CD4-positive, alpha-beta T cell treated with Interferon gamma for 1 hour (primary cell): ENCODE results near the gene MAP2K5.

Experiments used
- DNase-seq: peaks from one replicate; pipeline ENCODE4 v3.0.0-alpha.2; 2020

MAP2K5 gene

DNA sequence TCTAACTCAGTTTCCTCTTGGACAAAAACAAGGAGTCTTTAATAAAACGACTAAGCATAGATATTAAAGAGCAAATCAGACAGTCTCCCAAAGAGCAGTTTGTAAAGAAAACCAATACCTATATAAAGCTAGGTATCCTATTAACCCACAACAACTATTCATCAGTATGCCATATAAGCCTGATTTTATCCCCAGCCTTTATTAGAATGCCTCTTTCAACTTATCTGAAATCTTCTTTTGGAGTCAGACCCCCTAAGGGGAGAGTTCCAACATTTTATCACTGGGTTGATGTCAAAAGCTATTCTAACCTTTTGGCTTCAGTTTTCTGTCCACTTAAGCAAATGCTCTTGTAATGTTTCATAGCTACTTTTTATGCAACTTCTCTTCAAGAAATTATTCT lies 17.8 kb downstream of the MAP2K5 start:
- DNase-seq, result no peak

DNA sequence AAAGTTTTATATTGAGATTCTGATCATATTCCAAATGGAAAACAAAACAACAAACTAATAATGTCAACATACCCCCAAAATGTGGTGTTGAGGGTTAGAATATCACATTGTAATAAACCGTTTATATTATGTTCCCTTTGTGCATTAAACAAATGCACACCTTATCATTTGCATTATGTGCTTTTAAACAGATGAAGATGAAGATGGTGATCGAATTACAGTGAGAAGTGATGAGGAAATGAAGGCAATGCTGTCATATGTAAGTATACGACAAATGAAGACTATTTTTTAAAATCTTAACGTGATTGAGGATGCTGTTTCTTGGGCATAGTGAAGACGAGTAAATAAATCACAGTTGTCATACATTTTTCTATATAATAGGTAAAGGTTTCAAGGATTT lies 20.6 kb downstream of the MAP2K5 start:
- DNase-seq, result no peak

DNA sequence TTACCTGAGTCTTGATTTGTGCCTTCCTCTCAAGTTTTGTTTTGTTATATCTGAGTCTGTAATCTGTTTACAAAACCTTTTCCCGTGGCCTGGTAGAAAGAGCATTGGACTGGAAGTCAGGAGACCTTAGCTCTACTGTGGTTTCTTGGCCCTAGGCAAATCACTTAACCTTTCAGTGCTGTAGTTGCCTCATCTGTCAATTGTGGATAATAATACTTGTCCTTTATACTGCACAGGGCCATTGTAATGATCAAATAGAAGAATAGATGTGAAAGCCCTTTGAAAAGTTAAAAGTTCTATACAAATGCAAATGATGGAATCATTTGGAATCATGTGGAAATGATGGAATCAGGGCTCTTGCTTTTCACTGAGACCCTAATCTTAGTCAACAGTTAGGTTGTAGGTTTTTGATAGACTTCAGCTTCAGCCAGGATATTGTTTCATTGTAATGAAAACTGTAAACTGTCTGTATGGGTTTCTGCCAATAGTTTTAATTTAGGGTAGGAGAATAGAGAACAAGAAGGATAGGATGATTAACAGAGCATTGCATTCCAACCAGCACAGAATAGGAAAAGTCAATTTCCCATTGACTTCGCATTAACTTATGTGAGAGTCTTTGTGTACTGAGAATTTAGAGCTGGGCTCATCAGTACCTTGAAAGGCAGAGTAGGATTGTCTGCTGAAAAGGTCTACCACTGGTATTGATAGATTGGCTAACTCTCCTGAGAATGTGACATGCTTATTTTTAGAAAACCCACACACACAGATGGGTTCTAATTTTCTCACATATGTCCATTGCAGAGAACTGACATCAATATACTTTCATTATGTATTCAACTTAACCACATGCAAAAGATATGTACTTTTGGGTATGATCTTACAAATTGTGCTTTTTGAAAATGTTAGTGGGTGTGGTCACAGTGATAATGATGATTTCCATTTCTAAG lies 21.8 kb downstream of the MAP2K5 start:
- no peak for DNase-seq

DNA sequence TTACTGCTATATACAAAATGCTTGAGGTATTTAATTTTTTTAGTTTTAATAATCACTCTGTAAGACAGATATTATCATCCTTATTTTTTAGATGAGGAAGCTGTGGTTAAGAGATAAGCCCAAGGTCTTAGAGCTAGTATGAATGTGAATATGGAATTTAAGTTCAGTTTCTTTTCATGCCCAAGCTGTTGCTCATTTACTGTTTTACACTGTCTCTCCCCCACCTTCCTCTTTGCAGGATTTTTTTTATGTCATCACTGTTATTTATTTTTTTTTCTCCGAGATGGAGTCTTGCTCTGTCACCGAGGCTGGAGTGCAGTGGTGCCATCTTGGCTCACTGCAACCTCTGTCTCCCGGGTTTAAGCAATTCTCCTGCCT lies 22.5 kb downstream of the MAP2K5 start:
- DNase-seq, result no peak

DNA sequence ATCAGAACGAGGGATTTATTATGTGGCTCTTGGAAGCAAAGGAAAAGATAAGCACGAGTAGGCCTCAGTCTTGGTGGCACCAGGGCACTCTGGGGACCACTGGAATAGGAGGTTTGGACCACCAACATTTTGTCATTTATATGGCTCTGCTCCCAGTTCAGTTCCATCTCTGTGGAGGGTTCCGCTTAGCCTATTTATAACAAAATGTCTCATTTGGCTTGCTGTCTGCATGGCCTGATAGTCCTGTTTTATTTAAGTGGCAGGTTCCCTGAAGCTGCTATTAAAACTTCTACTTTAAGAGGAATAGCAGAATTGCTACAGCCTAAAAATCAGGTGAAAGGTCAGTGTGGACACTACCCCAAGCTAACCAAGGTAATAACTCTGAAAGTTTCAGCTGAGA lies 27.2 kb downstream of the MAP2K5 start:
- DNase-seq, result no peak

DNA sequence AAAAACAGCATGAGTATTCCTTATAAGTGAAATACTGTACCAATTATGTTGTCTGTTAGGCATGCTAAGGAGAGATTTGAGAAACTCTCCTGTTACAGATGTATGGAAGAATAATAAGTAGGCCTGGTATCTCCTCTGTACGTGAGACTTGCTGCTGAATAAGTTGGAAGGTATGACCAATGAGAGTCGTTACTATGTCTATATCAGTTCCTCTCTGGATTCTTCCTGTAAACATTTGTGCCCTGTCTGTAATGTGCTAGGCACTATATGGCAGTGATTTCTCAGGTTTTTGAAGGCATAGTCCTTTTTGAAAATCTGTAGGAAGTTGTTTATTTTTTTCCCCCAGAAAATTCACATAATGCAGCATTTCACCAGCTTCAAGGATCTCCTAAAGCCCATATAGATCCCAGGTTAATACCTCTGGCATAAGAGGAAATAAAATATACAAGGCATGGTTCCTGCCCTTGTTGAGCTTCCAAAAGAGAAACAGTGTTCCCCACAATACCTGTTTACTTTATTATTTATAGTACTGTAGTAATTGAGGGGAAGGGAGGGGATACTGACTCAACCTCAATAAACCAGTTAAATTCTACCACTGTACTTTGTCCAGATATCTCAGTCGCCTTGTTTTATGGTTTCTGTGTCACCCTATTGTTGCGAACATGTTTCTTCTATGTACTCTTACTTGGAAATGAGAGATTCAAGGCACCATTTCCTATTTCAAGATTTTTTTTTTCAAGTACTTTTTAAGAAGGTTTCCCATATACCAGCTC lies 28.6 kb downstream of the MAP2K5 start:
- DNase-seq, result no peak

DNA sequence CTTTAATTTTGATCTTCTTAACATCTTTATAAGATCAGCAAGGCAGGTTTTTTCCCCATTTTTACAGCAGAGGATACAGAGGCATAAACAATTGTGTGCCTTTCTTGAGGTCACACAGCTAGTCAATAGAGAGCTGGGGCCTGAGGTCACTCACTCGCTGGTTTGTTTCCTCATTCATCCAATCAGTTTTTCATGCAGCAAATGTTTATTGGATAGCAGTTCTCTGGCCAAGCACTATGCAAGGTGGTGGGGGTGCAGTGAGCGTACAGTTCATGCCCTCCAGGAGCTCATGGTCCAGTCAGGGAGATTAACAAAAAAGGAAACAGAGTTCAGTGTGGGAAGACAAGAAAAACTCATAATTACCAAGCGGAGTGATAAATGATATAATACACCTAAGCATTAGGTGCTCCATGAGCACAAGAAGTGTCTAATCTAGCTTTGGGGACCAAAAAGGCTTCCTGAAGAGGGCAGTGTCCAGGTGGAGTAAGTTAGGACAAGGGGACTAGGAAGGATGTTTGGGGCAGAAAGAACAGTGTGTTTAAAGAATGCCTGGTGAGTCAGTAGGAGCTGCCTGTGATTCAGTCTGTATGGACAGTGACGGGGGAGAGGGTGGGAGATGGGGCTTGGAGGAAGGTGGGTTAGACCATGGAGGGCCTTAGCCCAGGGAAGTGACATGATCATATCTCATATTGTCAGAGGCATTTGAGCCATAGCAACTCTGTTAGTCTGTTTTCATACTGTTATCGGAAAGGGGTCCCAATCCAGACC lies 29.3 kb downstream of the MAP2K5 start:
- DNase-seq, result no peak

DNA sequence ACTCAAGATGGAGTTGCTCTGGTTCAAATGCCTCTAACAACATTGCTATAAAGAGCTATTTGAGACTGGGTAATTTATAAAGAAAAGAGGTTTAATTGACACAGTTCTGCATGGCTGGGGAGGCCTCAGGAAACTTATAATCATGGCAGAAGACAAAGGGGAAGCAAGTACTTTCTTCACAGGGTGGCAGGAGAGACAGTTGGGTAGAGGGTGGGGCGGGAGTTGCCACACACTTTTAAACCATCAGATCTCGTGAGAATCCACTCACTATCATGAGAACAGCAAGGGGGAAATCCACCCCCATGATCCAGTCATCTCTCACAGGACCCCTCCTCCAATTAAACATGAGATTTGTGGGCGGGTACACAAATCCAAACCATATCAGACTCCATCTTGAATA lies 30.7 kb downstream of the MAP2K5 start:
- DNase-seq, result no peak

DNA sequence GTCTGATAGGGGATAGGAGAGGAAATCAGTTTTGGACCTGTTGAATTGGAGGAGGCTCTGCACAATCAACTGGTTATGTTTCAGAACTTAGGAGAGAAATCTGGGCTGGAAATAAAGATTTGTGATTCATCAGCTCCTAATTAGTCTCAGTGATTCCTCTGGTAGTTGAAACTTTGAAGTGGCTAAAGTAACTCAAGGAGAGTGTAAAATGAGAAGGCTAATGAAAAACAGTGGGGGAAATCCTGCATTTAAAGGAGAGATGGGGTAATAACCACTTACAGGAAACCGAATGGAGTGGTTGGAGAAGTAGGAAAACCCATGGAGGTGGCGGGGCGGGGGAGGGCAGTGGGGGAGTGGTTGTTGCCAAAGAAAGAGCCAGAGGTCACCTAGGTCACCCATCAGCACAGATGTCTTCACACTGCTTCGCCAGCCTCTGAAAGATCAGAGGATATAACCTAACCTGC lies 32.6 kb downstream of the MAP2K5 start:
- no peak for DNase-seq

DNA sequence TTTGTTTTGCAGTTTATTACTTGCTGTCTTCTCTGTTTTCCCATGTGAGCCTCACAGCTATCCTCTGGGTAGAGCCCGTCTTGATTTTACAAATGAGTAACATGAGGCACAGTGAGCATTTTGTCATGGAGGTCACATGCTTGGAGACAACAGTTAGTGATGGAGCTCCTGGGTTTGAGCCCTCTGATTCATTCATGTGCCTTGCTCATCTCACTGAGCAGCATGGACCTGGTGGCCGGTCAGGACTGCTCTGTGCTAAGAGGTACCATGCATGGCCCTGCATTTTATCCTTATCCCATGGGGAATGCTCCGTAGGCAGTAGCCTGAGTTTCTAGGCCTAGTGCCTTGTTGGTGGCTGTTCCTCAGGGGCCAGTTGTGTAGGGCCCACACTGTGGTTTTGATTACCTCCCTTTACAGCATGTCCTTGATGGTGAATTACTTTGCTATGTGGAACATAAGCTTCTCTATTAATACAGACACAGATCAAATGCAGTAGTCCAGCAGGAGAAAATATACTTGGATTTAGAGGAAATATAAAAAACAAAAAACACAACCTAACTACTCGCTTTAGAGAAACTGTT lies 35.6 kb downstream of the MAP2K5 start:
- DNase-seq, result no peak

DNA sequence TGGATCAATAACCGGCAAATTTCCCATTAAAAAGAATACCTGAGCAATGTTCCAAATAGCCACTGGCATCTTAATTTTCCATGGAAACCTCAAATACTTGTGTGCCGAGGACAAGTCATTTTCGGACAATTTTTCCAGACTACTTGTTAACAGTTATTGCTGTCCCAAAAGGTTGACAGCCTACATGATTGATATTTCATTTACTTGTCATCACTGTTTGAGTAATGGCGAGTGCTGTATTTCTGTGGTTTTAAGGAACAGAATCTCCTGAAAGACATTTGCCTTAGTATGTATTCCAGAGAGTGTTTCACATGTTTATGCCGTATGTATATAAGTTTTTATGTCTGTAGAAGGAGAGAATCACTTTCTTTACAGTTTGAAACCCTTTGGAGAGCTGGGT lies 36.7 kb downstream of the MAP2K5 start:
- no peak for DNase-seq

DNA sequence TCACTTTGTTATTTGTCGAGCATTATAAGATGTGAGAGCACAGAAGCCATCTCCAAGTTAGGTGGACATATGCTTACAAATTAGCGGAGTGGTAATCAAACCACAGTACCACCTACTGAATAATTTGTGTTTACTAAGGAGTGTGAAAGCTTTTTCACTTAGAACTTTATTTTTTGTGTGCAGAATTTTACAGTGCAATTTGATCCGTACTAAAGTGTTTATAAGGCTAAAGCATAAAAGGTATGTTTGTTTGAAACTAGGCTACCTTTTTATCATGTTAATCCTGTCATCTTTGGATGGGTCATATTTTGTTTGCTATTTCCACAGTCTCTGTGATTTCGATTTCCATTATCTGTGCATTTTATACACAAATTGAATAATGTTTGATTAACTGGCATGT lies 37.5 kb downstream of the MAP2K5 start:
- DNase-seq, result no peak

DNA sequence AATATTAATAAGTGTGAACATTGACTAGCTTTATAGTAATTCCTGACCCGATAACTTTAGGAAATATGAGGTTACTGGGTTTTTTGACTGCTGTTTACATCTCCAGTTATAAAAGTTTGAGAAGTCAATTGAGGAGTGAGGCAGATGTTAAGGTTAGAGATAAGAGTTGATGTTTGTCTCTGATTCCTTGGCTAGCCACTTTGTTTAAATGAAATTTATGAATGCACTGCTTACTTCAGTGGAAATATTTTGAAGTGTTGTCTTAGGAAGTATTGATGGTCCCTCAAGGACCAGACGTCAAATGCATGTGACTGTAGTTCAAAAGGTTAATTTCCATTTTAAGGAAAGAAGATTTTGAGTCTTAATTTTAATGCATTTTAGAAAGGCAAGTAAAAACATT lies 41.7 kb downstream of the MAP2K5 start:
- no peak for DNase-seq

DNA sequence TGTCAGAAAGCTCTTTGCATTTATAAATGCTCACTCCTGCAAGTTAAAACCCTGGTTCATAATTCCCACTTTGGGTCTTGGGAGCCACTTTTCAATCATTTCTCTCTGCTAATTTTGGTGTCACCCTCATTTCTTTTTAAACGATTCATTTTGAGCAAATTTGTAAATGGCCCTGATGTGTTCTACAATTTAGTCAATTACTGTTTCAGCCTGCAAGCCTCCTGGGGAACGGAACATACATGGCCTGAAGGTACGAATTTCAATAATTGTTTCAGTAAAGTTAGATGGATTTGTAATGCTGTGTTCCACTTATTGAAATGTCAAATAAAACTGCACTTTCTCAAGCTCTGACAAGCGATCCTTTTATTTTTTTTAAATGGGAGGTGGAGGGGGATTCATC lies 43.2 kb downstream of the MAP2K5 start:
- DNase-seq, result no peak

DNA sequence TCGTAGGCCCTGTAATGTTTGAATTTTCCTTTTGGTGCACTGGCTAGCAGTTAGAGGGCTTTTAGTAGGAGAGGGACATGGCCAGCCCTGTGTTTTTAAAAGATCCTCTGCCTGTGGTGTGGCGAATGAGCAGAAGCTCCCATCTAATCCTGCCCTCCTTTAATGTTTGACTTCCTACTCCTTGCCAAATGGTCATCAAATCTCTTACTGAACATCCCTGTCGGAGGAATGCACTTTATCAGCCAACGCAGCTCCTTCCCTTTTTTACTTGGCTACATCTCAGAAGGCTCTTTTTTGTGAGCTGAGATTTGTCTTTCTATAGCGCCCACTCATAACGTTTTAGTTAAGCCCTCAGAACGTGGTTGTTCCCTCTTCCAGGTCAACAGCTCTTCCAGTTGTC lies 44.8 kb downstream of the MAP2K5 start:
- no peak for DNase-seq

DNA sequence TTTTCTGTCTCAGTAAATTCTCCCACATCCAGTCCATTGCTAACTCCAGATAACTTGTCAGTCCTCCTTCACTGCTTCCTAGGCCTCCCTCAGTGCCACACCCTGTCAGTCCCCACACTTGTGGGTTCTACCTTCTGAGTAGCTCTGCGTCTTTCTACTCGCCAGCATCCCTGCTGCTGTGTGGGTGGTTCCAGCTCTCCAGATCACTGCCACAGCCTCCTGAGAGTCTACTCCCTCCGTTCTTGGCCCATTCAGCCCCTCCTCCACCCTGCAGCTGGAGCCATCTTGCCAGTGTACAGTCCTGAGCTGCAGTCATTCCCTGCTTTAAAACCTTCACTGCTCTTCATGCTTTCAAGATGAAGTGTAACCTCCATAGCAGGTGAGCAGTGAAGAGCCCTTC lies 45.3 kb downstream of the MAP2K5 start:
- no peak for DNase-seq

DNA sequence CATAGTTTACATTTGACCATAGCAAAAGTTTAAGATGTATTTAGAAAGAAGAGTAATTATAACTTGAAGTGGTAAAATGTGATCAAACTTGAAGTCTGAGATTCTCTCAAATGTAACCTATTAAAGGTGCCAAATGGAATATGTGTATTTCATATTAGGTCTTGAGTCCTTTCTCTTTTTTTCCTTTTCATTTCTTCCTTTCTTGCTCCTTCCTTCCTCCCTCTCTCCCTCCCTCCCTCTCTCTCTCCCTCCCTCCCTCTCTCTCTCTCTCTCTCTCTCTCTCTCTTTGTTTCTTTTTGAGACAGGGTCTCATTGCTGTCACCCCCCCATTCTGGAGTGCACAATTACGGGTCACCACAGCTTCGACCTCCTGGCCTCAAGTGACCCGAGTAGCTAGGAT lies 47.7 kb downstream of the MAP2K5 start:
- DNase-seq, result no peak

DNA sequence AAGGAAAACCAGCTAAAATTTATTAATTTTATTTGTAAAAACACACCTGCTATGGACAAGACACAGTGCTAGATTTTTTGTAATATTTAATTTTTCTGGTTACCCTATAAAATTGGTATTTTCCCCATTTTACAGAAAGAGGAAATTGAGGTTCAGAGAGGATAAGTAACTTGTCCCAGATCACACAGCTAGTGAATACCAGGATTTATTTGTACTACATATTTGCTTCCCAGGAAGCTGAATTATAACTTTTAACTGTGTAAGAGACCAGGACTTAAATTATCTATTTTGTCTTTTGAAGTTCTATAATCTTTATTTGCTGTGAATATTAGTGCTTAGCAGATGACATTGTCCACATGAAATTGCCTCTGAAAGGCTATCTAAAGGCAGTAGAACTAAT lies 49.7 kb downstream of the MAP2K5 start:
- no peak for DNase-seq

DNA sequence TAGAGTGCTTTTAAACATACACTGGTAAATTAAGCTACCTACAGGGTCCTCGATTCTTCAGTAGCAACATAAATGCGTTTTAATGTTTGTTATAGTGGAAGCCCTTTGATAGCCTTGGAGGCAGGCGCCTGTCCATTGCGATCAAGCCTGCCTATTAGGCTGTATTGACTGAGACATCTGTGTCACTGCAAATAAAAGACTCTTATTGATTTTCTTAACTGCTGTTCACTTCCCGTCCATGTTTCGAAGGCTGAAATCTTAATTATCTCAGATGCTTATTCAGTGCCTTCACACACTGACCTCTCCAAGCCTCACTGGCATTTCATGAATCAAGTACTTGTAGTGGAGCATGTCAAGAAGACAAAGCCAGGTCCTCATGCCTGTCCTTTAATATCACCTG lies 51.1 kb downstream of the MAP2K5 start:
- DNase-seq, result no peak

DNA sequence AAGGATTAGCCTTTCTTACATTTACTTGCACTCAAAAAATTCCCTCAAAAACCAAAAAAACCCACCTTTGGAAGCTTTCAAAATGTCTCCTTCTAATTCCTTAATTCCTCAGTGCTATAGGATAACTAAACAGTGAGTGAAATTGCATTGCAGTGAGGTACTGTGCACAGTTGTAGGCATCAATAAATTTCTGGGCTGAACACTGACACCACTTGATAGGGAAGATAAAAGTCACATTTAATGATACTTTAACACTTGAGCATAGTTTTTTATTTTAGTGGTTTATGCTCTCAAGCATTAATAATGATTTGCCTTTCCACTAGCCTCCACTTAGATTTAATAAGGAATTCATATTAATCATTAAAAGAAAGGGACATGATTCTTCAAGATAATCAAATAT lies 52.3 kb downstream of the MAP2K5 start:
- DNase-seq, result no peak

DNA sequence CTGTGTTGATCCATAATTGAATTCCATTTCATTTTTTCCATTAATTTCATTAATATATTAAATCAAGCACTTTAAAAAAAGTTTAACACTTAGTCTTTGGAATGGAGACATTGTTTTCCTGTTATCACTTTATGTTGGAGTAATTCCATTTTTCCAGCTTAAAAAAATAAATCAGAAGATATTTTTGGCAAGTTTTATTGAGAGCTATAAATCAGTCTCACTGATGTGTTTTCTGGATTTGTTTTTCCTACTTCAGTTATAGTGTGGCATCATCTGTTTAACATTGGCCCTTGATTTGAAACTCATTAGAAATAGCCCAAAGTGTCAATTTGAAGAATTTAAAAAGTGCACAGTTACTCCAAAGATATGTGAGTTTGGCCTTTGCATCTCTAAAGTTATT lies 53.1 kb downstream of the MAP2K5 start:
- DNase-seq, result no peak

DNA sequence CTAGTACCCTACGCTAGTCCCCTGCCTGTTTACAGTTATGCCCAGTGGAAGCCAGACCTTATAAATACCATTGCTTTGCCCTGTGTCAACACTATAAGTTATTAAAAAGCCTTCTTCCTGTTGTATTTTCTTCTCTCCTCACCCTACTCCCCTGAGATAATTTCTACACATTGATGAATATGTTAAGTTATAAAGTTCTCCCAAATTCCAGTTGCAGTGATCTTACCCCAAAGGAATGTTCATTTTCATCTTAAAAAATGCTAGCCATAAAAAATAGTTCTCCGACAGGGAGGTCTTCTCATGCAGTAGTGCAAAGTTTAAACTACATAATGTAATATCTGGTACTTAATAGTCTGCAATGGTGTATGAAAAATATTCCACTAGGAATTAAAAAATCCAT lies 58.6 kb downstream of the MAP2K5 start:
- DNase-seq, result no peak

DNA sequence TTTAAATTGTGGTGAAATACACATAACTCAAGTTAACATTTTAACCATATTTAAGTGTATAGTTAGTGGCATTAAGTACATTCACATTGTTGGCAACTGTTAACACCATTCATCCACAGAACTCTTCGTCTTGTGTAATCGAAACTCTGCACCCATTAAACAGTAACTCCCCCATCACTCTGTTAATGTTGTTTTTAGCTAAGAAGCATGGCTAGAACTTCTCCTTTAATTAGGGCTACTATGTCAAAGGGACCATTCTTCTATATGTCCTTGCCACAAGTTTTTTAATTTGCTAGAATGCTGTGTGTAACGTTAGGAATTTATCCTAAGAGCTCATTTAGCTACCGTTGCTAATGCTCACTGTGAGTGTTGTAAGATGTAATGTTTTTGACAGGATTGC lies 60.6 kb downstream of the MAP2K5 start:
- no peak for DNase-seq
